Gastrocnemius medialis (tissue), 4 donors: ENCODE measurements around the gene APBA2.
"Not testable (repeated sequence)": the region's sequence is repeated elsewhere in the genome, so short reads cannot be mapped to it uniquely, and the experiment has no call there.

Experiments used
- CTCF ChIP-seq, 5 experiments: fragments of 450-650 bp in 3 of 5; fragments of 200-600 bp in 2 of 5; sonication (generic) in 2 of 5; IDR thresholded peaks in 4 of 5; conservative IDR thresholded peaks in 1 of 5; 1 replicate in 4 of 5; 2 replicates in 1 of 5; pipeline ENCODE4 v1.5.1; 2016 to 2019; ENCODE audit warnings: antibody characterized with exemption in 5 of 5, mild to moderate bottlenecking in 3 of 5, moderate library complexity in 3 of 5
- POLR2A ChIP-seq, 2 donors: fragments of 450-650 bp; IDR thresholded peaks; one replicate each; pipeline ENCODE4 v1.6.1; 2017; ENCODE audit warnings: antibody characterized with exemption in 2 of 2, mild to moderate bottlenecking in 2 of 2, moderate library complexity in 2 of 2

DNA sequence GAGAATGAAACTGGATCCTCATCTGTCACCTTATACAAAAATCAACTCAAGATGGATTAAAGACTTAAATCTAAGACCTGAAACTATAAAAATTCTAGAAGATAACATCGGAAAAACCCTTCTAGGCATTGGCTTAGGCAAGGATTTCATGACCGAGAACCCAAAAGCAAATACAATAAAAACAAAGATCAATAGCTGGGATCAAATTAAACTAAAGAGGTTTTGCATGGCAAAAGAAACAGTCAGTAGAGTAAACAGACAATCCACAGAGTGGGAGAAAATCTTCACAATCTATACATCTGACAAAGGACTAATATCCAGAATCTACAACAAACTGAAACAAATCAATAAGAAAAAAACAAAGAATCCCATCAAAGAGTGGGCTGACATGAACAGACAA is 281.3 kb downstream of the APBA2 start:
- not testable (repeated sequence) for TF ChIP-seq CTCF (IDR thresholded peaks at IDR 0.05 in 4 of 5, conservative IDR thresholded peaks at IDR 0.05 in 1 of 5); POLR2A (IDR thresholded peaks at IDR 0.05)
